Measurements from ENCODE around the gene KCNJ15. TPM values are rescaled to one million over a fixed set of nuclear protein-coding genes. Genes with fewer than 3 reads are reported as not detected.

The KCNJ15 gene
- total and polyA plus RNA-seq, 2 of the 13 experiments (the other 11 are each of a cell fraction or from before 2014, with no cell fraction given) = not detected

DNA sequence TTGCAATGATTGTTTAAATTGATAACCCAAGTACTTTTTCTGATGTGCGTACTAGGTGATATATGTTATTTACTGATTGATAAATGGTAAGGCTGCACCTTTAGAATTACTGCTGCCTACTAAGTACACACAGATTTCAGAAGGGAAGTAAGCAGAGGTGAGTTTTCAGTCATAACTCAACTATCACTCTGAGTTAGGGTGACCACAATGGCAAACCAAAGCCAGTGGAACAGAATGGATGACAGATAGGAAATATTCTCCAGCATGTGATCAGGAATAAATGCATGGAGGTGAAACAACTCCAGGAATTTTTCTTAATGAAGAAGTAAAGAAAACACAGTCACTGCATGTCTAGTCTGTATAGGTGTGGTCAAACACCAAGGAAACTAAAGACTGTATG is 7.5 kb upstream of the KCNJ15 start:
- no peak for ATAC-seq
- ChIA-PET CTCF (ENCODE audit: low intra/inter-chr PET ratio, low total read pairs) (no interaction called here), POLR2A (no interaction called here)
- no peaks in the 10 kb centered on the region for H3K36me3 ChIP-seq (replicated peaks in 1 of 2; ENCODE audit: control insufficient read depth in 1 of 2, insufficient read depth in 2 of 2, low read length in 2 of 2)
- BruUV-seq (replicated peaks) = no TSS peak
- H3K4me1 ChIP-seq (ENCODE audit: insufficient read depth, low read length) = peaks cover 11% of the 10 kb centered on the region
- intact Hi-C loops (cut with micrococcal nuclease; ENCODE audit: unreplicated experiment) = no loop called here
- H2AFZ ChIP-seq (ENCODE audit: low read length) = no peak overlapping the region
- no peak overlapping the region for H3K4me3 ChIP-seq (replicated peaks in 1 of 3; ENCODE audit: insufficient read depth in 1 of 3, low read depth in 2 of 3, low read length in 3 of 3)
- no peak overlapping the region for H3K27ac ChIP-seq (ENCODE audit: extremely low read length, insufficient read depth, low read length)
- WGBS (ENCODE audit: low lambda C conversion rate) = 95% methylated on average over 1 of the region's 1 CpG
- H4K20me1 ChIP-seq (ENCODE audit: insufficient read depth, low read length) = no peaks in the 10 kb centered on the region
- 0 out of 2 replicates have a peak, but pooled peaks cover 6% of the 10 kb centered on the region for H3K9me3 ChIP-seq (ENCODE audit: low read length)
- TF ChIP-seq AKNA (CRISPR knock-in tag; IDR thresholded peaks at IDR 0.05; ENCODE audit: borderline replicate concordance) = no peak
- TF ChIP-seq ZSCAN9 (CRISPR knock-in tag; IDR thresholded peaks at IDR 0.05; ENCODE audit: borderline replicate concordance) = no peak
- TF ChIP-seq ZNF790 (CRISPR knock-in tag; IDR thresholded peaks at IDR 0.05; ENCODE audit: borderline replicate concordance) = no peak
- no peak for TF ChIP-seq ZNF572 (CRISPR knock-in tag; IDR thresholded peaks at IDR 0.05)
- no peak for TF ChIP-seq SKI (IDR thresholded peaks at IDR 0.05; ENCODE audit: partially characterized antibody)
- no peak for TF ChIP-seq TCF7L2 (IDR thresholded peaks at IDR 0.05; ENCODE audit: low read depth, low read length)
- TF ChIP-seq FOXA1 (IDR thresholded peaks at IDR 0.05) = no peak
- TF ChIP-seq FOXA1 (CRISPR knock-in tag; IDR thresholded peaks at IDR 0.05) = no peak
- TF ChIP-seq, protein P1, sequence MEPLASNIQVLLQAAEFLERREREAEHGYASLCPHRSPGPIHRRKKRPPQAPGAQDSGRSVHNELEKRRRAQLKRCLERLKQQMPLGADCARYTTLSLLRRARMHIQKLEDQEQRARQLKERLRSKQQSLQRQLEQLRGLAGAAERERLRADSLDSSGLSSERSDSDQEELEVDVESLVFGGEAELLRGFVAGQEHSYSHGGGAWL (CRISPR knock-in tag; IDR thresholded peaks at IDR 0.05) = no peak
- no peak for TF ChIP-seq ATF1 (CRISPR knock-in tag; IDR thresholded peaks at IDR 0.05)
- TF ChIP-seq HNF1B (CRISPR knock-in tag; IDR thresholded peaks at IDR 0.05) = no peak
- no peak for TF ChIP-seq ZNF180 (CRISPR knock-in tag; IDR thresholded peaks at IDR 0.05; ENCODE audit: borderline replicate concordance, low read depth)
- no peak for TF ChIP-seq PITX1 (CRISPR knock-in tag; IDR thresholded peaks at IDR 0.05)
- TF ChIP-seq ZNF564 (CRISPR knock-in tag; IDR thresholded peaks at IDR 0.05) = no peak
- TF ChIP-seq, protein P2, sequence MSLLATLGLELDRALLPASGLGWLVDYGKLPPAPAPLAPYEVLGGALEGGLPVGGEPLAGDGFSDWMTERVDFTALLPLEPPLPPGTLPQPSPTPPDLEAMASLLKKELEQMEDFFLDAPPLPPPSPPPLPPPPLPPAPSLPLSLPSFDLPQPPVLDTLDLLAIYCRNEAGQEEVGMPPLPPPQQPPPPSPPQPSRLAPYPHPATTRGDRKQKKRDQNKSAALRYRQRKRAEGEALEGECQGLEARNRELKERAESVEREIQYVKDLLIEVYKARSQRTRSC (CRISPR knock-in tag; IDR thresholded peaks at IDR 0.05; ENCODE audit: low read depth) = no peak
- TF ChIP-seq CREM (IDR thresholded peaks at IDR 0.05) = no peak
- TF ChIP-seq CREM (CRISPR knock-in tag; IDR thresholded peaks at IDR 0.05) = no peak
- in situ Hi-C loops (cut with HindIII; ENCODE audit: extremely low pct_ligation_motif_present, low pct_unique_long_range_greater_than_20kb) = no loop called here
- no peak for DNase-seq (ENCODE audit: low spot score)
- no peak overlapping the region for H3K4me2 ChIP-seq (ENCODE audit: low read depth, low read length)
- no peaks in the 10 kb centered on the region for H3K79me2 ChIP-seq (ENCODE audit: insufficient read depth, low read length)
- H3K27me3 ChIP-seq (ENCODE audit: control insufficient read depth in 1 of 2, insufficient read depth in 2 of 2, low read length in 2 of 2) = no peaks in the 10 kb centered on the region
- no peak overlapping the region for H3K9ac ChIP-seq (ENCODE audit: insufficient read depth, low read depth, low read length)
- no peak for FAIRE-seq
